Prostate gland (tissue), 2 donors: ENCODE measurements around the gene NR2C2. TPM values are rescaled to one million over a fixed set of nuclear protein-coding genes. Genes with fewer than 3 reads are reported as not detected.

Experiments used
- DNase-seq: peaks from one replicate; pipeline ENCODE4 v3.0.0-alpha.2; 2019; ENCODE audit warnings: low spot score
- H3K27ac ChIP-seq, 2 donors: fragments of 200-600 bp; sonication (generic); 2 replicates each; pipeline ENCODE4 v1.5.1; 2017 to 2019
- H3K27me3 ChIP-seq: fragments of 200-600 bp; sonication (generic); replicated peaks from 2 replicates; pipeline ENCODE4 v1.5.1; 2019; ENCODE audit not compliant: insufficient read depth
- H3K36me3 ChIP-seq, 2 donors: fragments of 200-600 bp; sonication (generic); 1 replicate in 1 of 2; 2 replicates in 1 of 2; pipeline versions ENCODE4 v1.5.1 to v1.8.1; 2017 to 2019
- H3K4me1 ChIP-seq: fragments of 200-600 bp; sonication (generic); replicated peaks from 2 replicates; pipeline ENCODE4 v1.5.1; 2019
- H3K4me3 ChIP-seq, 2 donors: fragments of 200-600 bp; sonication (generic); 2 replicates each; pipeline ENCODE4 v1.5.1; 2017 to 2019
- H3K9me3 ChIP-seq: fragments of 200-600 bp; sonication (generic); 2 replicates; pipeline ENCODE4 v1.5.1; 2017
- POLR2A ChIP-seq: fragments of 450-650 bp; IDR thresholded peaks from one replicate; pipeline ENCODE4 v1.6.1; 2016; ENCODE audit warnings: antibody characterized with exemption, mild to moderate bottlenecking
- POLR2AphosphoS5 ChIP-seq: sonication (generic); formaldehyde crosslinking; IDR thresholded peaks from one replicate; pipeline ENCODE4 v1.6.1; 2017; ENCODE audit warnings: antibody characterized with exemption
- WGBS: methylation state at CpG from one replicate; pipeline ENCODE4 v1.1.5; 2018; 5-methylcytosine and 5-hydroxymethylcytosine counted together
- intact Hi-C: fragments of 100-400 bp; cut with DNase I; formaldehyde crosslinking; loops from one replicate; pipeline ENCODE4 v1.14.2; 2022
- total RNA-seq, 2 donors: library from RNA; depleted of rRNA; stranded (reverse); fragments of >200 nt; gene quantifications; one replicate each; pipeline ENCODE4 v1.1.0, GENCODE V29; 2016
- TF ChIP-seq, protein P1 (sequence below), 4 experiments: fragments of 200-600 bp in 2 of 4; fragments of 450-650 bp in 2 of 4; sonication (generic) in 2 of 4; IDR thresholded peaks; 1 replicate in 3 of 4; 2 replicates in 1 of 4; pipeline ENCODE4 v1.5.1; 2016 to 2019; ENCODE audit warnings: antibody characterized with exemption in 4 of 4, mild to moderate bottlenecking in 2 of 4, moderate library complexity in 2 of 4

NR2C2 gene
- total RNA-seq, 2 donors from 2014 or later, result 36.8 to 78.5 TPM

DNA sequence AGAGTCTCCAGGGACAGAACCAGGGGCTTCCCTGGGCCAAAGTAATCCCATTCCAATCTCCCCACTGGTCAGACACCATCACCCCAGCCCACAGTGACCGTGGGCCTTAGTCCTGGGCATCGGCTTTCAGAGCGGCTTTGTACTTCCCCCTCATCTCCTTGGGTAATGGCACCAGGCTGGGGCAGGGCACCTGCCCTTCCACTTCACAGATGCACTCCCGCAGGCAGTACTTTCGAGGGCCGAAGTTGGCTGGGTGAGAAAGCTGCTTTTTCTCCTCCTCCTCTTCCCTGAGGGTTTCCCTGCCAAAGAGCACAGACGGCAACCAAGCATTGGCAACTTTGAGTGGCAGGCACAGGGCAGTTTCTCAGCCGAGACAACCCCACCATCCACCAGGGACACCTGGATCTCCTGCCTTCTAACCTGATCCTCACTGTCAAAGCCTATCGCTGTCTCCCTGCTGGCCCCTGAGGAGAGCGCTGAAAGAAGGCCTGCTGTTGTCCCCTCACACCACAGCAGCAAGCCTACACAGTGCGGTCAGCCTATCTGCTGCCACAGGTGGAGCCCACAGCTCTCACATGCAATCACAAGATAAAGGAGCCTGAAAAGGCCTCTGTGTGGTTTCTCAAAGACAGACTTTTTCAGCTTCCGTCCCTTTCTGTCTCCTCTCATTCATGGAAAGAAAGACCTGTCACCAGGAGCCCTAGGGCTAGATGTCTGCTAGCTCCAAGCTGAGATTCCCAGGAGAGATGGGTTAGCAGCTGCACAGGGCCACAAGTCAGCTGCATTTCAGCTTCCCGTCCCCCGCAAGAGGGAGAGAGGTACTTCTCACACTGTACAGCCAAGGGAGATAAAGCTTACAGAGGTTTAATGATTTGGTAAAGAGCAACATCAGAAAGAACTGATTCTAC is 105.2 kb downstream of the NR2C2 start:
- Histone ChIP-seq H3K4me3 (no peak overlapping the region), H3K36me3 (peaks cover 0 to 2% of the 10 kb centered on the region in 2 donors), H3K27me3 (no peaks in the 10 kb centered on the region), H3K4me1 (no peaks in the 10 kb centered on the region), H3K27ac (no peak overlapping the region), H3K9me3 (no peaks in the 10 kb centered on the region)
- WGBS, result 91% methylated on average over 13 of the region's 14 CpGs
- DNase-seq, result no peak
- intact Hi-C loops, result no loop called here
- TF ChIP-seq, protein P1, sequence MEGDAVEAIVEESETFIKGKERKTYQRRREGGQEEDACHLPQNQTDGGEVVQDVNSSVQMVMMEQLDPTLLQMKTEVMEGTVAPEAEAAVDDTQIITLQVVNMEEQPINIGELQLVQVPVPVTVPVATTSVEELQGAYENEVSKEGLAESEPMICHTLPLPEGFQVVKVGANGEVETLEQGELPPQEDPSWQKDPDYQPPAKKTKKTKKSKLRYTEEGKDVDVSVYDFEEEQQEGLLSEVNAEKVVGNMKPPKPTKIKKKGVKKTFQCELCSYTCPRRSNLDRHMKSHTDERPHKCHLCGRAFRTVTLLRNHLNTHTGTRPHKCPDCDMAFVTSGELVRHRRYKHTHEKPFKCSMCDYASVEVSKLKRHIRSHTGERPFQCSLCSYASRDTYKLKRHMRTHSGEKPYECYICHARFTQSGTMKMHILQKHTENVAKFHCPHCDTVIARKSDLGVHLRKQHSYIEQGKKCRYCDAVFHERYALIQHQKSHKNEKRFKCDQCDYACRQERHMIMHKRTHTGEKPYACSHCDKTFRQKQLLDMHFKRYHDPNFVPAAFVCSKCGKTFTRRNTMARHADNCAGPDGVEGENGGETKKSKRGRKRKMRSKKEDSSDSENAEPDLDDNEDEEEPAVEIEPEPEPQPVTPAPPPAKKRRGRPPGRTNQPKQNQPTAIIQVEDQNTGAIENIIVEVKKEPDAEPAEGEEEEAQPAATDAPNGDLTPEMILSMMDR (IDR thresholded peaks at IDR 0.05), result no peak
- TF ChIP-seq POLR2A (no peak), POLR2AphosphoS5 (no peak)

DNA sequence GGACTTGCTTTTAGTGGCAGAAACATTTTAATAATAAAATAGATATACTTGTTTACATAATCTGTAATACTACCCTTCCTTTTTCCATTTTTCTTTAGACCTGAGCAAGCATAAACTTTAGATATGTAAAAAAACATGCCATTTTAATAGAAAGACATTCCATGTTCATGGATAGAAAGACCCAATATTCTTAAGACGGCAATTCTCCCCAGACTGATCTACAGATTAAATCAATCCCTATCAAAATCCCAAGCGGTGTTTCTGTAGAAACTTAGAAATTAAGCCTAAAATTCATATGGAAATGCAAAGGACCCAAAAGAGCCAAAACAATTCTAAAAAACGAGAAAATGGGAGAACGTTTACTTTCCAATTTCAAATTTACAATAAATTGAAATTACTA is 106.2 kb downstream of the NR2C2 start:
- no peak for DNase-seq
- H3K9me3 ChIP-seq, result no peaks in the 10 kb centered on the region
- no peak overlapping the region for H3K27ac ChIP-seq
- H3K4me1 ChIP-seq, result no peaks in the 10 kb centered on the region
- intact Hi-C loops, result no loop called here
- 97% methylated on average over 4 of the region's 4 CpGs for WGBS
- no peaks in the 10 kb centered on the region for H3K27me3 ChIP-seq
- TF ChIP-seq, protein P1 (IDR thresholded peaks at IDR 0.05), result no peak
- TF ChIP-seq POLR2AphosphoS5 (no peak), POLR2A (no peak)
- H3K4me3 ChIP-seq, result no peak overlapping the region
- H3K36me3 ChIP-seq, result peaks cover 2 to 6% of the 10 kb centered on the region in 2 donors

DNA sequence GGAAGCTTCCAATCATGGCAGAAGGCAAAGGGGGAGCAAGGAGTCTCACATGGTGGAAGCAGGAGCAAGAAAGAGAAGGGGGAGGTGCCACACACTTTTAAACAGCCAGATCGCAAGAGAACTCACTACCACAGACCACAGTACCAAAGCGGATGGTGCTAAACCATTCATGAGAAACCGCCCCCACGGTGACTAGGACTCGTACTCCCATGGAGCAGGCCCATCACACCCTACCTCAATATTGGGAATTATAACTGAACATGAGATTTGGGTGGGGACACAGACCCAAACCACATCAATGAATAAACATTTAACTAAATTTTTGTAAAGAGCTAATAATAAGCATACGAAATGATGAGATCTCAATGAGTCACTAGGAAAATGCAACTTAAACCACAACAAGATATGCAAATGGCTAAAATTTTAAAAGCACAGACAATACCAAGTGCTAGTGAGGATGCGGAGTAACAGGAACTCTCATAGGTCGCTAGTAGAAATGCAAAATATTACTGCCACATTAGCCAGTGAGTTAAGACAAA is 107.7 kb downstream of the NR2C2 start:
- 89% methylated on average over 8 of the region's 8 CpGs for WGBS
- TF ChIP-seq POLR2AphosphoS5 (no peak), POLR2A (no peak)
- TF ChIP-seq, protein P1 (IDR thresholded peaks at IDR 0.05), result no peak
- DNase-seq, result no peak
- no peaks in the 10 kb centered on the region for H3K27me3 ChIP-seq
- no peak overlapping the region for H3K4me3 ChIP-seq
- intact Hi-C loops, result no loop called here
- peaks cover 2 to 9% of the 10 kb centered on the region in 2 donors for H3K36me3 ChIP-seq
- no peaks in the 10 kb centered on the region for H3K9me3 ChIP-seq
- H3K4me1 ChIP-seq, result no peaks in the 10 kb centered on the region
- H3K27ac ChIP-seq, result no peak overlapping the region

DNA sequence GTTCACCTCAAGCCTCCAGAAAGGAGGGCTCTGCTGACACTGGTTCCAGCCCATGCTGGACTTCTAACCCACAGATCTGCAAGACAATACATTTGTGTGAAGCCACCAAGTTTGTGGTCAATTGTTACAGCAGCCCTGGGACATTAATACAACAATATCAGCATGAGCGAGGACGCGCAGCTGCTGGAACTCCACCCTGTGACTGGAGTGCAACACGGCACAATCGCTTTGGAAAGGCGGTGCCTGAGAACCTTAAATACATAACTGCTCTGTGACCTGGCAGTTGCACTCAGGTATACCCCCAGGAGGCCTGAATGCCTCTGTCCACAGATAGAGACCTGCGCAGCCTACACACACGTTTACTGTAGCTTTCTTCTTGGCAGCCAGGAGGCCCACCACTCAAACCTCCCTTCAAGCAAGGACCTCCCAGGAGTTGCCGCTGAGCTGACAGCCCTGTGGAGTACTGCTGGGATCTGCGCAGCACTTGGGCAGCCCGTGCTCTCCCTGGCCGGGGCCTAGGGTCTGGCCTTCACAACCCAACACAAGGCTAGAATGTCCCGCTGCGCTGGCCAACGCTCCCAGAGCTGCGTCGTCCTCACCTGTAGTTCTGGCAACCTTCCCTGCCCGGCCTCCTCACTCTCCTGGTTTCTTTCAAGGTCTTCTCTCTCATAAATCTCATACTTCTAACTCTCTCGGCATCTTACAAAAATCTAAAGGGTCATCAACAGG is 109.5 kb downstream of the NR2C2 start:
- no peak for DNase-seq

More for the DNA sequence above, 109.5 kb downstream of the NR2C2 start:
- Histone ChIP-seq H3K36me3 (peaks cover 2 to 9% of the 10 kb centered on the region in 2 donors), H3K9me3 (no peaks in the 10 kb centered on the region), H3K27ac (no peak overlapping the region), H3K4me3 (no peak overlapping the region), H3K27me3 (no peaks in the 10 kb centered on the region), H3K4me1 (no peaks in the 10 kb centered on the region)
- WGBS, result 94% methylated on average over 19 of the region's 19 CpGs
- TF ChIP-seq, protein P1 (IDR thresholded peaks at IDR 0.05), result no peak
- TF ChIP-seq POLR2AphosphoS5, result no peak
- TF ChIP-seq POLR2A, result no peak
- intact Hi-C loops, result no loop called here
